Esophagus squamous epithelium (tissue), 5 donors: ENCODE results near the gene COMTD1. TPM values are rescaled to one million over a fixed set of nuclear protein-coding genes. Genes with fewer than 3 reads are reported as not detected.

Source experiments
- DNase-seq: peaks from one replicate; lab custom pipeline; 2025; lab: John Stamatoyannopoulos, UW
- H3K27ac ChIP-seq, 4 donors: fragments of 200-600 bp; sonication (generic); one replicate each; pipeline ENCODE4 v1.5.1; 2016 to 2019; ENCODE audit warnings: mild to moderate bottlenecking in 1 of 4
- H3K27me3 ChIP-seq, 4 donors: fragments of 200-600 bp; sonication (generic); 1 replicate in 3 of 4; 2 replicates in 1 of 4; pipeline versions ENCODE4 v1.5.1 to v1.6.0; 2017 to 2021; ENCODE audit warnings: antibody characterized with exemption in 1 of 4
- H3K36me3 ChIP-seq, 3 donors: fragments of 200-600 bp; sonication (generic); one replicate each; pipeline ENCODE4 v1.5.1; 2016 to 2019
- H3K4me1 ChIP-seq, 3 donors: fragments of 200-600 bp; sonication (generic); one replicate each; pipeline ENCODE4 v1.5.1; 2017 to 2019
- H3K4me3 ChIP-seq, 4 donors: fragments of 200-600 bp; sonication (generic); 1 replicate in 3 of 4; 2 replicates in 1 of 4; pipeline ENCODE4 v1.5.1; 2016 to 2019; ENCODE audit warnings: mild to moderate bottlenecking in 2 of 4, moderate library complexity in 1 of 4
- H3K9me3 ChIP-seq, 3 donors: fragments of 200-600 bp; sonication (generic); one replicate each; pipeline ENCODE4 v1.5.1; 2016 to 2019
- CTCF ChIP-seq, 6 experiments: fragments of 450-650 bp in 4 of 6; fragments of 200-600 bp in 2 of 6; sonication (generic) in 2 of 6; IDR thresholded peaks; one replicate each; pipeline ENCODE4 v1.5.1; 2016 to 2019; ENCODE audit warnings: antibody characterized with exemption in 6 of 6, mild to moderate bottlenecking in 4 of 6, moderate library complexity in 4 of 6
- POLR2A ChIP-seq, 4 donors: fragments of 450-650 bp; IDR thresholded peaks; one replicate each; pipeline ENCODE4 v1.6.1; 2017; ENCODE audit warnings: antibody characterized with exemption in 4 of 4, mild to moderate bottlenecking in 4 of 4, moderate library complexity in 3 of 4
- WGBS, 2 donors: methylation state at CpG; one replicate each; pipeline ENCODE4 v1.1.5; 2018; 5-methylcytosine and 5-hydroxymethylcytosine counted together
- intact Hi-C: fragments of 100-400 bp; cut with DNase I; formaldehyde crosslinking; loops from one replicate; pipeline ENCODE4 v1.15.0; 2022
- total RNA-seq, 4 donors: library from RNA; depleted of rRNA; stranded (reverse); fragments of >200 nt; gene quantifications; one replicate each; pipeline ENCODE4 v1.1.0, GENCODE V29; 2016
- donor health status: DM: yes; HTN: yes; CAD: no.

Gene COMTD1
- total RNA-seq, 4 donors from 2014 or later: 87.8 to 139 (median 111) TPM

- no peaks in the 10 kb centered on the region for H3K9me3 ChIP-seq
- TF ChIP-seq CTCF (IDR thresholded peaks at IDR 0.05) (no peak), POLR2A (IDR thresholded peaks at IDR 0.05) (no peak)
- DNase-seq: no peak
- no peak overlapping the region for H3K4me3 ChIP-seq
- H3K27ac ChIP-seq: peak overlapping the region; percentile 1 to 98 (median 90)
- H3K27me3 ChIP-seq: no peaks in the 10 kb centered on the region
- H3K4me1 ChIP-seq: peaks cover 38 to 96% (median 55%) of the 10 kb centered on the region in 3 donors
- intact Hi-C loops: loop anchor here (5.0 to 10.0 kb wide), 2 partner anchors 43 to 105 kb away; no protein-coding TSS in a partner anchor
- H3K36me3 ChIP-seq: peaks cover 12 to 86% (median 28%) of the 10 kb centered on the region in 3 donors
- 42 to 51% methylated on average over 3 of the region's 3 CpGs for whole genome bisulfite sequencing, 2 donors
Measured at GRCh38 chr10:75229971-75230370, 5.8 kb downstream of the COMTD1 start.

GRCh38 chr10:75228834-75229233, 6.9 kb downstream of the COMTD1 start:
- Histone ChIP-seq H3K36me3 (peaks cover 12 to 98% (median 36%) of the 10 kb centered on the region in 3 donors), H3K4me3 (no peak overlapping the region), H3K9me3 (no peaks in the 10 kb centered on the region), H3K4me1 (peaks cover 36 to 98% (median 66%) of the 10 kb centered on the region in 3 donors), H3K27me3 (no peaks in the 10 kb centered on the region), H3K27ac (peak overlapping the region; percentile 59 to 98 (median 90))
- intact Hi-C loops: no loop called here
- TF ChIP-seq CTCF (IDR thresholded peaks at IDR 0.05): no peak
- TF ChIP-seq POLR2A (IDR thresholded peaks at IDR 0.05): no peak
- no peak for DNase-seq
- WGBS, 2 donors: 22 to 44% methylated on average over 4 of the region's 4 CpGs

- Histone ChIP-seq H3K27me3 (no peaks in the 10 kb centered on the region), H3K36me3 (peaks cover 16 to 98% (median 37%) of the 10 kb centered on the region in 3 donors), H3K4me1 (peaks cover 31 to 98% (median 67%) of the 10 kb centered on the region in 3 donors), H3K4me3 (no peak overlapping the region), H3K27ac (peak overlapping the region; percentile 59 to 98 (median 90)), H3K9me3 (no peaks in the 10 kb centered on the region)
- no peak for DNase-seq
- intact Hi-C loops: no loop called here
- 71 to 82% methylated on average over 3 of the region's 3 CpGs for WGBS, 2 donors
- TF ChIP-seq POLR2A (IDR thresholded peaks at IDR 0.05) (no peak), CTCF (IDR thresholded peaks at IDR 0.05) (no peak)
Measured at GRCh38 chr10:75228278-75228677, 7.5 kb downstream of the COMTD1 start.

GRCh38 chr10:75226656-75227055, 9.1 kb downstream of the COMTD1 start:
- intact Hi-C loops: no loop called here
- Histone ChIP-seq H3K4me3 (peak overlapping the region in 1 of 4 donors; percentile 7), H3K27me3 (no peaks in the 10 kb centered on the region), H3K27ac (peak overlapping the region; percentile 83 to 98 (median 94)), H3K9me3 (no peaks in the 10 kb centered on the region), H3K36me3 (peaks cover 12 to 98% (median 41%) of the 10 kb centered on the region in 3 donors), H3K4me1 (peaks cover 28 to 100% (median 66%) of the 10 kb centered on the region in 3 donors)
- WGBS, 2 donors: 20 to 49% methylated on average over 1 to 5 of the region's 5 CpGs
- no peak for DNase-seq
- TF ChIP-seq POLR2A (IDR thresholded peaks at IDR 0.05): no peak
- TF ChIP-seq CTCF (IDR thresholded peaks at IDR 0.05): no peak

- H3K4me1 ChIP-seq: peaks cover 28 to 100% (median 66%) of the 10 kb centered on the region in 3 donors
- TF ChIP-seq POLR2A (IDR thresholded peaks at IDR 0.05): no peak
- no peak for TF ChIP-seq CTCF (IDR thresholded peaks at IDR 0.05)
- H3K36me3 ChIP-seq: peaks cover 10 to 98% (median 41%) of the 10 kb centered on the region in 3 donors
- no peak for DNase-seq
- 10 to 52% methylated on average over 2 of the region's 2 CpGs for WGBS, 2 donors
- H3K27me3 ChIP-seq: no peaks in the 10 kb centered on the region
- intact Hi-C loops: no loop called here
- H3K9me3 ChIP-seq: no peaks in the 10 kb centered on the region
- peak overlapping the region; percentile 83 to 98 (median 94) for H3K27ac ChIP-seq
- peak overlapping the region in 1 of 4 donors; percentile 33 for H3K4me3 ChIP-seq
Measured at GRCh38 chr10:75226095-75226494, 9.7 kb downstream of the COMTD1 start.
